ENCODE results near the gene SNED1.

The SNED1 gene

GRCh38 chr2:240964704-240965295 is 33.6 kb upstream of the SNED1 start:
- no peak for TF ChIP-seq SIN3A (IDR thresholded peaks at IDR 0.05; ENCODE audit: borderline replicate concordance, insufficient read depth, low read length)
- no peak for TF ChIP-seq REST (IDR thresholded peaks at IDR 0.05; ENCODE audit: insufficient read depth in 1 of 2, low read depth in 2 of 2, low read length in 2 of 2)

GRCh38 chr2:240965296-240965904 is 33.0 kb upstream of the SNED1 start:
- no peak for TF ChIP-seq TAF1 (IDR thresholded peaks at IDR 0.05; ENCODE audit: borderline replicate concordance, insufficient read depth, low read length)
- no peak for TF ChIP-seq REST (IDR thresholded peaks at IDR 0.05; ENCODE audit: insufficient read depth in 1 of 2, low read depth in 2 of 2, low read length in 2 of 2)
- no peak for TF ChIP-seq FOXP2 (optimal IDR thresholded peaks at IDR 0.05; ENCODE audit: borderline replicate concordance, extremely low read depth, extremely low read length, insufficient read depth)
- TF ChIP-seq SIN3A (IDR thresholded peaks at IDR 0.05; ENCODE audit: borderline replicate concordance, insufficient read depth, low read length): no peak
- TF ChIP-seq POLR2AphosphoS5 (IDR thresholded peaks at IDR 0.05; ENCODE audit: low read depth, low read length): no peak

- TF ChIP-seq TAF1 (IDR thresholded peaks at IDR 0.05; ENCODE audit: borderline replicate concordance, insufficient read depth, low read length) (no peak), REST (IDR thresholded peaks at IDR 0.05; ENCODE audit: insufficient read depth in 1 of 2, low read depth in 2 of 2, low read length in 2 of 2) (no peak), SIN3A (IDR thresholded peaks at IDR 0.05; ENCODE audit: borderline replicate concordance, insufficient read depth, low read length) (no peak), FOXP2 (optimal IDR thresholded peaks at IDR 0.05; ENCODE audit: borderline replicate concordance, extremely low read depth, extremely low read length, insufficient read depth) (no peak), POLR2AphosphoS5 (IDR thresholded peaks at IDR 0.05; ENCODE audit: low read depth, low read length) (no peak)
Measured at GRCh38 chr2:240965905-240966456, 32.4 kb upstream of the SNED1 start.

GRCh38 chr2:240966457-240966905 is 31.9 kb upstream of the SNED1 start:
- TF ChIP-seq TAF1 (IDR thresholded peaks at IDR 0.05; ENCODE audit: borderline replicate concordance, insufficient read depth, low read length) (no peak), REST (IDR thresholded peaks at IDR 0.05; ENCODE audit: insufficient read depth in 1 of 2, low read depth in 2 of 2, low read length in 2 of 2) (no peak), FOXP2 (optimal IDR thresholded peaks at IDR 0.05; ENCODE audit: borderline replicate concordance, extremely low read depth, extremely low read length, insufficient read depth) (no peak), SIN3A (IDR thresholded peaks at IDR 0.05; ENCODE audit: borderline replicate concordance, insufficient read depth, low read length) (no peak), POLR2AphosphoS5 (IDR thresholded peaks at IDR 0.05; ENCODE audit: low read depth, low read length) (no peak)
